WI38 (cell line): ENCODE data around the gene PADI6.
A peak's percentile ranks its signal among the peaks of the same experiment; 100 is the strongest.

Experiments used
- H3K4me3 ChIP-seq: 2 replicates; pipeline ENCODE4 v1.5.1; 2011; ENCODE audit warnings: low read depth, mild to moderate bottlenecking, control low read depth, low read length
- CTCF ChIP-seq: IDR thresholded peaks from 2 replicates; pipeline ENCODE4 v1.5.1; 2012; ENCODE audit warnings: low read depth, mild to moderate bottlenecking, control low read depth, low read length

The PADI6 gene

GRCh38 chr1:17437580-17438317 lies 65.8 kb downstream of the PADI6 start:
- no peak for TF ChIP-seq CTCF
- H3K4me3 ChIP-seq, result peak overlapping the region; percentile 85

GRCh38 chr1:17438318-17439249 lies 66.6 kb downstream of the PADI6 start:
- no peak for TF ChIP-seq CTCF
- peak overlapping the region; percentile 85 for H3K4me3 ChIP-seq

- peak within 1 kb of the TSS; percentile 85 for H3K4me3 ChIP-seq
- no peak for TF ChIP-seq CTCF
Observed at GRCh38 chr1:17439250-17440073, 67.5 kb downstream of the PADI6 start, which contains the start of gene RCC2. TSS of gene RCC2 (minus strand) at chr1:17439677. CDS start at chr1:17438514, 1,163 bp downstream.

- TF ChIP-seq CTCF, result no peak
- H3K4me3 ChIP-seq, result peak overlapping the region; percentile 59
Observed at GRCh38 chr1:17440074-17440826, 68.3 kb downstream of the PADI6 start.

GRCh38 chr1:17440827-17441168 lies 68.8 kb downstream of the PADI6 start:
- no peak for TF ChIP-seq CTCF
- no peak overlapping the region for H3K4me3 ChIP-seq

GRCh38 chr1:17441265-17441992 lies 69.4 kb downstream of the PADI6 start:
- TF ChIP-seq CTCF, result no peak

More at GRCh38 chr1:17441265-17441992, 69.4 kb downstream of the PADI6 start:
- H3K4me3 ChIP-seq, result no peak overlapping the region
